Measurements from ENCODE around the gene ARPC5. TPM values are rescaled to one million over a fixed set of nuclear protein-coding genes. Genes with fewer than 3 reads are reported as not detected.

The ARPC5 gene
- polyA plus RNA-seq, 1 experiment: 293 TPM

GRCh38 chr1:183670169-183670568 is 34.6 kb upstream of the ARPC5 start:
- Histone ChIP-seq H3K27ac (ENCODE audit: low read depth, low read length) (no peak overlapping the region), H3K9me3 (ENCODE audit: control insufficient read depth, insufficient read depth, low read length) (no peaks in the 10 kb centered on the region), H3K27me3 (ENCODE audit: control insufficient read depth, insufficient read depth, low read length) (no peaks in the 10 kb centered on the region), H3K4me3 (ENCODE audit: low read depth, low read length) (no peak overlapping the region)
- no peak for DNase-seq (ENCODE audit: low read depth, low spot score)
- CTCF ChIA-PET: interaction anchor here (2.3 to 2.6 kb wide), 2 partner anchors 15 kb away, joined by 10 to 22 read pairs; no protein-coding TSS in a partner anchor
- TF ChIP-seq, protein P1, sequence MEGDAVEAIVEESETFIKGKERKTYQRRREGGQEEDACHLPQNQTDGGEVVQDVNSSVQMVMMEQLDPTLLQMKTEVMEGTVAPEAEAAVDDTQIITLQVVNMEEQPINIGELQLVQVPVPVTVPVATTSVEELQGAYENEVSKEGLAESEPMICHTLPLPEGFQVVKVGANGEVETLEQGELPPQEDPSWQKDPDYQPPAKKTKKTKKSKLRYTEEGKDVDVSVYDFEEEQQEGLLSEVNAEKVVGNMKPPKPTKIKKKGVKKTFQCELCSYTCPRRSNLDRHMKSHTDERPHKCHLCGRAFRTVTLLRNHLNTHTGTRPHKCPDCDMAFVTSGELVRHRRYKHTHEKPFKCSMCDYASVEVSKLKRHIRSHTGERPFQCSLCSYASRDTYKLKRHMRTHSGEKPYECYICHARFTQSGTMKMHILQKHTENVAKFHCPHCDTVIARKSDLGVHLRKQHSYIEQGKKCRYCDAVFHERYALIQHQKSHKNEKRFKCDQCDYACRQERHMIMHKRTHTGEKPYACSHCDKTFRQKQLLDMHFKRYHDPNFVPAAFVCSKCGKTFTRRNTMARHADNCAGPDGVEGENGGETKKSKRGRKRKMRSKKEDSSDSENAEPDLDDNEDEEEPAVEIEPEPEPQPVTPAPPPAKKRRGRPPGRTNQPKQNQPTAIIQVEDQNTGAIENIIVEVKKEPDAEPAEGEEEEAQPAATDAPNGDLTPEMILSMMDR (IDR thresholded peaks at IDR 0.05; ENCODE audit: low read depth, low read length): peak; percentile 31; the same call in 1 of the 2 replicates
- POLR2A ChIA-PET: no interaction called here

GRCh38 chr1:183656355-183656754 is 20.8 kb upstream of the ARPC5 start:
- CTCF ChIA-PET: interaction anchor here (0.8 to 6.2 kb wide), 34 partner anchors 8 to 1036 kb away, joined by 3 to 254 read pairs (median 9); partner anchors contain the start of gene TSEN15
- POLR2A ChIA-PET: interaction anchor here (1.3 to 1.5 kb wide), 2 partner anchors 149 to 260 kb away, joined by 5 to 10 read pairs; partner anchors contain the start of gene RGL1
- TF ChIP-seq, protein P1 (IDR thresholded peaks at IDR 0.05; ENCODE audit: low read depth, low read length): no peak

DNA sequence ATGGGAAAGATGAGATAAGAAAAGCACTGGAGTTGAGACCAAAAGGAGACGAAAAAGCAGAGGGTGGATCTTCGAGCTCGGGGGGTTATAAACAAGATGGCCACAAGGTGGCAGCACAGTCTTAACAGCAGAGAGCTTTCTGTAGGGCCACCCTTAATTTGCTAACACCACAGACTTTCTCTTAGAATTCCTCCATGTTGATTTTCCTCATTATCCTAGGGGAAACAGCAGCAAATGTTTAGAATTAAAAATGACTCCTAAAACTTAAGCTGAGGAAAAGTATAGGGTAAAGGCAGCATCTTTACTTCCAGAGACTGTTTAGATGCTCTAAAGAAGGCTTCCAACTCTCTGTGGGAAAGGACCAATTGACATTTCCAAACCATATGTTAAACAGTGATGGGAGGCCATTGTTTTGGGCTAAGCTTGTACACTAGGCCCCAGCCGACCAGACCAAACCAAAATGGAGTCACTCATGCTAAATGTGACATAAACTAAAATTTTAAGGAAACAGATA is 20.0 kb upstream of the ARPC5 start:
- TF ChIP-seq, protein P1 (IDR thresholded peaks at IDR 0.05; ENCODE audit: low read depth, low read length): peak; percentile 91
- Histone ChIP-seq H3K27ac (ENCODE audit: low read depth, low read length) (no peak overlapping the region), H3K9me3 (ENCODE audit: control insufficient read depth, insufficient read depth, low read length) (no peaks in the 10 kb centered on the region), H3K4me3 (ENCODE audit: low read depth, low read length) (no peak overlapping the region), H3K27me3 (ENCODE audit: control insufficient read depth, insufficient read depth, low read length) (no peaks in the 10 kb centered on the region)
- CTCF ChIA-PET: interaction anchor here (0.6 to 6.2 kb wide), 79 partner anchors 9 to 1133 kb away, joined by 3 to 254 read pairs (median 5); partner anchors contain the start of genes C1orf21 and TSEN15
- POLR2A ChIA-PET: interaction anchor here (1.3 to 1.5 kb wide), 2 partner anchors 150 to 260 kb away, joined by 5 to 10 read pairs; partner anchors contain the start of gene RGL1
- DNase-seq (ENCODE audit: low read depth, low spot score): peak; percentile 70

More at GRCh38 chr1:183656355-183656754, 20.8 kb upstream of the ARPC5 start:
- no peak overlapping the region for H3K27ac ChIP-seq (ENCODE audit: low read depth, low read length)
- H3K9me3 ChIP-seq (ENCODE audit: control insufficient read depth, insufficient read depth, low read length): no peaks in the 10 kb centered on the region
- no peaks in the 10 kb centered on the region for H3K27me3 ChIP-seq (ENCODE audit: control insufficient read depth, insufficient read depth, low read length)
- DNase-seq (ENCODE audit: low read depth, low spot score): no peak
- H3K4me3 ChIP-seq (ENCODE audit: low read depth, low read length): no peak overlapping the region

GRCh38 chr1:183654706-183655105 is 19.1 kb upstream of the ARPC5 start:
- Histone ChIP-seq H3K9me3 (ENCODE audit: control insufficient read depth, insufficient read depth, low read length) (no peaks in the 10 kb centered on the region), H3K27me3 (ENCODE audit: control insufficient read depth, insufficient read depth, low read length) (no peaks in the 10 kb centered on the region), H3K4me3 (ENCODE audit: low read depth, low read length) (no peak overlapping the region), H3K27ac (ENCODE audit: low read depth, low read length) (no peak overlapping the region)
- DNase-seq (ENCODE audit: low read depth, low spot score): no peak
- ChIA-PET CTCF (interaction anchor here (0.6 to 6.2 kb wide), 58 partner anchors 9 to 1134 kb away, joined by 3 to 254 read pairs (median 6); no protein-coding TSS in a partner anchor), POLR2A (interaction anchor here (0.6 kb wide), 1 partner anchor 769 kb away, joined by 3 read pairs; no protein-coding TSS in a partner anchor)
- TF ChIP-seq, protein P1 (IDR thresholded peaks at IDR 0.05; ENCODE audit: low read depth, low read length): no peak

DNA sequence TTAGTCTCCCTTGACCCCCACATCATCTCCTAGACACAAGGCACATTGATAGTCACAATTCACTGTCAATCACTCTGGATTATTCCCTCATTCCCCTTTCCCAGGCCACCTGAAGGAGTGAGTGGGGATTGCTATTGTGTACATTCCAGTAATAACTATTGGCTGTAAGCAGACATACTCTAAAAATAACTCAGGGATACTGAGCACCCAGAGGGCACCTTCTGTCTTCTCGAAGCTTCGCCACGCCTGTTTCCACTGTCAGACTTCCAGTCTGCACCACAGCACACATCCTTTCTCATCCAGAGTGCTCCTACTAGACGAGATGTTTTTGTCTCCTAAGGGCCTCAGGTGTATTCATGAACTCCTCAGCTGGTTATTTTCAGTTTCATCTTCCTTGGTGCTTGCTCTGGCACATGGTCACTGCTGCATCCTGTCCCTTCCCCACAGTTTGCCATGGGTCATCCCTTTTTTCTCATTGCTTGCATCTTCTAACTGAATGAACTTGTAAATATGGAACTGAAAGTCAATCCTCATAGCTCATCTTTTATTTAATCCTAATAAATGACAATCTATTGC is 18.4 kb upstream of the ARPC5 start:
- Histone ChIP-seq H3K27me3 (ENCODE audit: control insufficient read depth, insufficient read depth, low read length) (no peaks in the 10 kb centered on the region), H3K27ac (ENCODE audit: low read depth, low read length) (no peak overlapping the region), H3K9me3 (ENCODE audit: control insufficient read depth, insufficient read depth, low read length) (no peaks in the 10 kb centered on the region), H3K4me3 (ENCODE audit: low read depth, low read length) (no peak overlapping the region)
- TF ChIP-seq, protein P1 (IDR thresholded peaks at IDR 0.05; ENCODE audit: low read depth, low read length): no peak
- CTCF ChIA-PET: interaction anchor here (1.1 to 6.2 kb wide), 6 partner anchors 8 to 261 kb away, joined by 3 to 254 read pairs (median 28); no protein-coding TSS in a partner anchor
- POLR2A ChIA-PET: interaction anchor here (0.6 kb wide), 1 partner anchor 770 kb away, joined by 3 read pairs; no protein-coding TSS in a partner anchor
- DNase-seq (ENCODE audit: low read depth, low spot score): no peak
